ENCODE measurements around the gene RFX5.

RFX5 gene

DNA sequence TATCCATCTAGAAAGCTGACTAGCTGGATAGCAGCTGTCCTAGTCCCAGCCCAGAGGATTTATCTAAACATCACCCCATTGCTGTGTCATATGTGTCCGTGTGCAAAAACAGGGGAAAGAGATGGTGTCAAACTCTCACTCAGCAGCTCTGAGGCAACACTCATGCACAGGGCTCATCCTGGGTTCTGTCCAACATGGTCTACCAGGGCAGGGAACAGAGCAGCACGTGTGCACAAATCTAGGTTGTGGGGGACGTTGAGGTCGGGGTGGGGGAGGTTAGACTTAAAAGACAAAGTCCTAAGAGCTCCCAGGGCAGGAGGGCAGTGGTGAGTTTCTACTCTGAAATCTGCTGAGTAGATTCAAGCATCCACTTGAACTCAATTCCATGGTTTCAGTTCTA is 36.0 kb downstream of the RFX5 start:
- in situ Hi-C loops (cut with MboI; ENCODE audit: low sequenced_read_pairs, unreplicated experiment) = no loop called here
- DNase-seq (ENCODE audit: low spot score) = no peak

DNA sequence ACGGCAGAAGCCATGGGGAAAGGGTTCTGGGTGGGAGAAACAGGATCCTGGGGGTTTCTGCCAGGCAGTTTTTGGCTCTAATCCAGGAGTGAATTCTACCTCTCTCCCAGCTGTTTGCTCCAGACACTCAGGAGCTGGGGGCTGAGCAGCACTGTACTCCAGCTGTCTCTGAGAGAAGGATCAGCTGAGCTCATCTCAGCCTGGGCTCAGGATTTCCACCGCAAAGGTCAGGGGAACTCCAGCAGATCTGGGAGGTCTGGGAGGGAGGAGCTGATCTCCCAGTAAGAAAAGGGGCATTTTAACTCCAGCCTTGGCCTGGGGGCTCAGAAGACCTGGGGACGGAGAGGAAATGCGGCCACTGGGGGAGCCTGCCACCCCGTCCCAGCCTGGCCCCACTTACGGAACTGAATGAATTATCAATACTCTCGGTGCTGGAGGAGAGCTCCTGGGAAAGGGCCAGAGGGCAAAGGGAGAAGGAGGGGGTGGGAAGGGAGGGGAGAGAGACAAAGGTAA is 37.2 kb downstream of the RFX5 start:
- TF ChIP-seq, protein P1, sequence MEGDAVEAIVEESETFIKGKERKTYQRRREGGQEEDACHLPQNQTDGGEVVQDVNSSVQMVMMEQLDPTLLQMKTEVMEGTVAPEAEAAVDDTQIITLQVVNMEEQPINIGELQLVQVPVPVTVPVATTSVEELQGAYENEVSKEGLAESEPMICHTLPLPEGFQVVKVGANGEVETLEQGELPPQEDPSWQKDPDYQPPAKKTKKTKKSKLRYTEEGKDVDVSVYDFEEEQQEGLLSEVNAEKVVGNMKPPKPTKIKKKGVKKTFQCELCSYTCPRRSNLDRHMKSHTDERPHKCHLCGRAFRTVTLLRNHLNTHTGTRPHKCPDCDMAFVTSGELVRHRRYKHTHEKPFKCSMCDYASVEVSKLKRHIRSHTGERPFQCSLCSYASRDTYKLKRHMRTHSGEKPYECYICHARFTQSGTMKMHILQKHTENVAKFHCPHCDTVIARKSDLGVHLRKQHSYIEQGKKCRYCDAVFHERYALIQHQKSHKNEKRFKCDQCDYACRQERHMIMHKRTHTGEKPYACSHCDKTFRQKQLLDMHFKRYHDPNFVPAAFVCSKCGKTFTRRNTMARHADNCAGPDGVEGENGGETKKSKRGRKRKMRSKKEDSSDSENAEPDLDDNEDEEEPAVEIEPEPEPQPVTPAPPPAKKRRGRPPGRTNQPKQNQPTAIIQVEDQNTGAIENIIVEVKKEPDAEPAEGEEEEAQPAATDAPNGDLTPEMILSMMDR (IDR thresholded peaks at IDR 0.05; ENCODE audit: borderline replicate concordance, control extremely low read depth, extremely low read depth, insufficient read depth, missing control alignments) = no peak
- no peak for DNase-seq (ENCODE audit: low spot score)
- in situ Hi-C loops (cut with MboI; ENCODE audit: low sequenced_read_pairs, unreplicated experiment) = no loop called here

More for the DNA sequence above, 36.0 kb downstream of the RFX5 start:
- TF ChIP-seq, protein P1 (IDR thresholded peaks at IDR 0.05; ENCODE audit: borderline replicate concordance, control extremely low read depth, extremely low read depth, insufficient read depth, missing control alignments) = no peak

DNA sequence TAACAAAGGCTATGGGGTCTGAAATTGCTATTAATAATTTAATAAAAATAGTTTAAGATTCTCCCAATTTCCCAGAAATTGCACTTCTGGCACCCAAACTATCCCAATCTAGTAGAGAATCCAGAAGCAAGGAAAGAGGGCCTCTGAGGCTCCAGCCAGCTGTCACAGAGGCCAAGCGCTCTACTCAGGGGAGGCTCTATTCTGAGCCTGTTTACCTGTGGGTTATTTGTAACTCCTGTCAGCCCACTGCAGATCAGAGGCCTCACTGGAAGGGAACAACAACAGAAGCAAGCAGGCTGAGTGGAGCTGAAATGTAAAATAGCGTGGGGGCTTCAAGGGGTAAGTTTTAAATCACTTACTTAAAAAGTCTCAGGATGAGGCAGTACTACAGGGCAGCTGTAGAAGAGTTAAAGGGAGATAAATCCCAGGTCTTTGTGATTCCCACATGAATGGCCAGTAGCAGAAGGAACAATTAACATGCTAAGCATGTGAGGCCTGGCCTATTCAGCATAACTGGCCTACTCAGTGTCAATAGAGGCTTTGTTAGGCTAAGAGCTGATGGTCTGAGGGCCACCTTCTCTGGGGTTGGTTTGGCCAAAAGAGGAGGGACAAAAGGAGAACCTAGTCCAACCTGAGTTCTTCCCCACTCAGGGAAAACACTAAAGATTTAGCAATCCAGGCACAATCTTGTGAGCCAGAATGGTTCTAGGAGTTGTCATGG is 52.1 kb downstream of the RFX5 start:
- in situ Hi-C loops (cut with MboI; ENCODE audit: low sequenced_read_pairs, unreplicated experiment) = no loop called here
- no peak for DNase-seq (ENCODE audit: low spot score)
- TF ChIP-seq, protein P1 (IDR thresholded peaks at IDR 0.05; ENCODE audit: borderline replicate concordance, control extremely low read depth, extremely low read depth, insufficient read depth, missing control alignments) = no peak

DNA sequence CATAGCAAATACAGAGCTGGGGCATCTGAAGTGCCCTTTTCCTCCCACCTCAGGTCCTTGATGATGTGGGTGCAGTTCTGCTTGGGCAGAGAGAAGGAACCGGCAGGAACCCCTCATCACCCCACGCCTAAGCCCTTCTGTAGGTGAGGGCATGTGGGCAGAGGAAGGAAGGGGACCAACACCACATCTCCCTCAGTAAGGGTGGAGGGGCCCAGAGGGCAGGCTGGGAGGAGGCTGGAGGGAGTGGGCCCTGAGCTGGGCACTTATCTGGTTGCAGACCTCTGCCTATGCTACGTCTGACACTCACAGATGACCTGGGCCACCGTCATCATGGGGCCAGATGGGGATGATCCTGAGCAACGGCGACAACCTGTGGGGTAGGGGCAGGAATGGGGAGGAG is 54.0 kb downstream of the RFX5 start:
- no peak for DNase-seq (ENCODE audit: low spot score)
- TF ChIP-seq, protein P1 (IDR thresholded peaks at IDR 0.05; ENCODE audit: borderline replicate concordance, control extremely low read depth, extremely low read depth, insufficient read depth, missing control alignments) = no peak
- in situ Hi-C loops (cut with MboI; ENCODE audit: low sequenced_read_pairs, unreplicated experiment) = no loop called here

DNA sequence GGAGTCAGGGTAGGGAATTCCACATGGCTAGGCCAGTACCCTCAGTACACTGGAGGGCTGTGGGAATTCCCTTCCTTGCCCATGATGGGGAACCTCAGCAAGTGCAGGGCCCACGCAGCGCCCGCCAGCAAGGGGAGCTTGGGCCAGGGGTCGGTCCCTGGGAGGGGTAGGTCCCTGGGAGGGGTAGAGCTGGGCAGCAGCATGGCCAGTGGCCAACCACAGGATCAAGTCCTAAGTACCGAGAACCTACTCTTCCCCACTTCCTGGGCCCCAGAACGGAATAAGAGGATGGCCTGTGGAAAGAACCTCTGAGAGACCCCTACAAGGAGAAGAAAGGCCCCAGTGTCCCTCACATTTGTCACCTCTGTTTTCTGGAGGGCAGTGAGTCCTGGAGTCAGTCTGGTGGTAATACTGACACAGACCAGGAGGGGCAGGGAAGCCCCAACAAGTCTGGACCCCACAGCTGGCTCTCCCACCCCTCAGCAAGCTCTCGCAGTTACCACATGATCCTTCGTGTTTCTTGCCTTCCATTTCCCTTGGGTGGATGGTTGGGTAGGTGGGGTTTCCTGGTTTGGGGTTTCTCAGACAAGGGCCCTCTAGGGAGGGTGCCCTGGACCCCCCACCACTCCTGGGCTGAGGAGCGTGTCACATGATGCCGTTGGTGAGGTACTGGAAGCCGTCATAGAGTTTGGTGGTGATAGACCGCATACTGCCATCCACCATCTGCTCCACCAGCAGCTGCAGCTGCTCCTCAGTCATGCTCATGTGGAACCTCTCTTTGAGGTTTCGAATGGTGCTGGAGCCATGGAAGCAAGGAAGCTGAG is 54.6 kb downstream of the RFX5 start:
- in situ Hi-C loops (cut with MboI; ENCODE audit: low sequenced_read_pairs, unreplicated experiment) = no loop called here
- TF ChIP-seq, protein P1 (IDR thresholded peaks at IDR 0.05; ENCODE audit: borderline replicate concordance, control extremely low read depth, extremely low read depth, insufficient read depth, missing control alignments) = no peak

DNA sequence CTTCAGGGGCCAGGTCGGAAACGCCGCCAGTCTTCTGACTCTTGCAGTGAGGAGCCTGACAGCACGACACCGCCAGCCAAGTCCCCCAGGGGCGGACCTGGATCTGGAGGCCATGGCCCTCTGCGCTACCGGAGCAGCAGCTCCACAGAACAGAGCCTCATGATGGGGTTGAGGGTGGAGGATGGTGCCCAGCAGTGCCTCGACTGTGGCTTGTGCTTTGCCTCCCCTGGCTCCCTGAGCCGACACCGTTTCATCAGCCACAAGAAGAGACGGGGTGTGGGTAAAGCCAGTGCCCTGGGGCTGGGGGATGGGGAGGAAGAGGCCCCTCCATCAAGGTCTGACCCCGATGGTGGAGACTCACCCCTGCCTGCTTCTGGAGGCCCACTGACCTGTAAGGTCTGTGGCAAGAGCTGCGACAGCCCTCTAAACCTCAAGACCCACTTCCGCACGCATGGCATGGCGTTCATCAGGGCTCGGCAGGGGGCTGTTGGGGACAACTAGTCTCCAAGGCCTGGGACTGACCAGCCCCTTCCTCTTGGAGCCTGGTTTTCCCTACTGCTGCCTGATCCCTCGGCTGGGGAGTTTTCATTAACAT is 56.2 kb downstream of the RFX5 start:
- no peak for DNase-seq (ENCODE audit: low spot score)
- TF ChIP-seq, protein P1 (IDR thresholded peaks at IDR 0.05; ENCODE audit: borderline replicate concordance, control extremely low read depth, extremely low read depth, insufficient read depth, missing control alignments) = no peak
- in situ Hi-C loops (cut with MboI; ENCODE audit: low sequenced_read_pairs, unreplicated experiment) = no loop called here

More for the DNA sequence above, 54.6 kb downstream of the RFX5 start:
- DNase-seq (ENCODE audit: low spot score) = no peak

Measured in GM13976 (cell line).